ENCODE data around the gene PIK3R1. TPM values are rescaled to one million over a fixed set of nuclear protein-coding genes. Genes with fewer than 3 reads are reported as not detected.
A peak's percentile ranks its signal among the peaks of the same experiment; 100 is the strongest.

PIK3R1 gene
- total RNA-seq, 2 donors from 2014 or later = 81.8 to 91.5 TPM

DNA sequence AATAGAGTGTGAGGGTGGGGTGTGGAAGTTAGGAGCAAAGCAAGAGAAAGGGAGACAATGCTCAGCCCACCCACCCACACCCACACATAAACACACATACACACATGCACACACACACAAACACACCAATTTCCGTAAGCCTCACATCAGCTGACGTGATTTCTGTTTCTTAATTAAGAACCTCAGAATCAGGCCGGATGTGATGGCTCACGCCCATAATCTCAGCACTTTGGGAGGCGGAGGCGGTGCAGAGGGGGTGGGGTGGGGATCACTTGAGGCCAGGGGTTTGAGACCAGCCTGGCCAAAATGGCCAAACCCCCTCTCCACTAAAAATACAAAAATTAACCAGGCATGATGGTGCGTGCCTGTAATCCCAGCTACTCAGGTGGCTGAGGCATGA, 26.4 kb upstream of the PIK3R1 start:
- no peak for ATAC-seq (ENCODE audit: insufficient number of reproducible peaks, low FRiP score, low read depth)
- no peak for DNase-seq (ENCODE audit: low spot score)

DNA sequence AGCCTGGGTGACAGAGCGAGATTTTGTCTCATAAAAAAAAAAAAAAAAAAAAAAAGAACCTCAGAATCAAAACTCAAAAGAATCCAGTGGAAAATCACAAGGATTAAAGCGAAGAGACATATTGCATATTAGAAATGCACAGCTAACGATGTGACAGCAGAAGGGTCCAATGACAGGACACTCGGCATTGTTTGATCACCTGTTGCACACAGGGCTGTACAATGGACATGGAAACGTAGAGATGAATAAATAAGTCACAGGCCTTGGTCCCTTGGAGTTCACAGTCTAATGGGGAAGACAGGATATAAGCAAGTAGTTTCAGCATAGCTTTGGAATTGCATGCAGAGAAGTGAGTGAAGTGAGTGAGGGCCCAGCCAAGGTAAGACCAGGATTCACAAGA, 25.9 kb upstream of the PIK3R1 start:
- H3K27ac ChIP-seq = no peak overlapping the region
- H3K36me3 ChIP-seq = no peaks in the 10 kb centered on the region
- ATAC-seq (ENCODE audit: insufficient number of reproducible peaks, low FRiP score, low read depth) = no peak
- no peak for DNase-seq (ENCODE audit: low spot score)
- H3K9me3 ChIP-seq = no peaks in the 10 kb centered on the region
- peaks cover 26 to 36% of the 10 kb centered on the region in 2 donors for H3K4me1 ChIP-seq (ENCODE audit: control insufficient read depth in 1 of 2, low read depth in 2 of 2)
- no peaks in the 10 kb centered on the region for H3K27me3 ChIP-seq (replicated peaks; ENCODE audit: insufficient read depth)
- TF ChIP-seq, protein P1, sequence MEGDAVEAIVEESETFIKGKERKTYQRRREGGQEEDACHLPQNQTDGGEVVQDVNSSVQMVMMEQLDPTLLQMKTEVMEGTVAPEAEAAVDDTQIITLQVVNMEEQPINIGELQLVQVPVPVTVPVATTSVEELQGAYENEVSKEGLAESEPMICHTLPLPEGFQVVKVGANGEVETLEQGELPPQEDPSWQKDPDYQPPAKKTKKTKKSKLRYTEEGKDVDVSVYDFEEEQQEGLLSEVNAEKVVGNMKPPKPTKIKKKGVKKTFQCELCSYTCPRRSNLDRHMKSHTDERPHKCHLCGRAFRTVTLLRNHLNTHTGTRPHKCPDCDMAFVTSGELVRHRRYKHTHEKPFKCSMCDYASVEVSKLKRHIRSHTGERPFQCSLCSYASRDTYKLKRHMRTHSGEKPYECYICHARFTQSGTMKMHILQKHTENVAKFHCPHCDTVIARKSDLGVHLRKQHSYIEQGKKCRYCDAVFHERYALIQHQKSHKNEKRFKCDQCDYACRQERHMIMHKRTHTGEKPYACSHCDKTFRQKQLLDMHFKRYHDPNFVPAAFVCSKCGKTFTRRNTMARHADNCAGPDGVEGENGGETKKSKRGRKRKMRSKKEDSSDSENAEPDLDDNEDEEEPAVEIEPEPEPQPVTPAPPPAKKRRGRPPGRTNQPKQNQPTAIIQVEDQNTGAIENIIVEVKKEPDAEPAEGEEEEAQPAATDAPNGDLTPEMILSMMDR (IDR thresholded peaks at IDR 0.05) = no peak
- H3K4me3 ChIP-seq = no peak overlapping the region

More for the DNA sequence above, 26.4 kb upstream of the PIK3R1 start:
- H3K27me3 ChIP-seq (replicated peaks; ENCODE audit: insufficient read depth) = no peaks in the 10 kb centered on the region
- H3K9me3 ChIP-seq = no peaks in the 10 kb centered on the region
- H3K36me3 ChIP-seq = no peaks in the 10 kb centered on the region
- H3K4me1 ChIP-seq (ENCODE audit: control insufficient read depth in 1 of 2, low read depth in 2 of 2) = peaks cover 22 to 31% of the 10 kb centered on the region in 2 donors
- TF ChIP-seq, protein P1 (IDR thresholded peaks at IDR 0.05) = no peak
- no peak overlapping the region for H3K4me3 ChIP-seq
- H3K27ac ChIP-seq = no peak overlapping the region

DNA sequence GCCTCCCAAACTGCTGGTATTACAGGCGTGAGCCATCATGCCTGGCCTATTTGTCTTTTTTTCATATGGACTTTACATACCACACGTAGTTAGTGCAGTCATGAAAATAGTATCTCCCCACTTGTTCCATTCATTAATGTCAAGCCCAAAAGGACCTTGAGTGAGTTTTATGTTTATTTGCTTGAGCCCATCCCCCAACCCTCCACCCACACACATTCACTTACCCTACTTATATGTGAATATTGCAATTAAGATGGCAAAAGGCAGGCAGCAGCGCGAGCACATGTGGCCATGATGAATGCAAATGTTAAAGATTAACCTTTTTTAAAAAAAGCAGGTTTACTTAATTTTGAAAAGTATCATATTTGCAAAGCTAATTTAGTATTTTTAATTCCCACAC, 24.9 kb upstream of the PIK3R1 start:
- ATAC-seq (ENCODE audit: insufficient number of reproducible peaks, low FRiP score, low read depth) = no peak
- Histone ChIP-seq H3K36me3 (no peaks in the 10 kb centered on the region), H3K4me3 (no peak overlapping the region), H3K9me3 (no peaks in the 10 kb centered on the region), H3K27me3 (replicated peaks; ENCODE audit: insufficient read depth) (no peaks in the 10 kb centered on the region), H3K4me1 (ENCODE audit: control insufficient read depth in 1 of 2, low read depth in 2 of 2) (peaks cover 27 to 38% of the 10 kb centered on the region in 2 donors), H3K27ac (no peak overlapping the region)
- TF ChIP-seq, protein P1 (IDR thresholded peaks at IDR 0.05) = no peak
- DNase-seq (ENCODE audit: low spot score) = no peak

DNA sequence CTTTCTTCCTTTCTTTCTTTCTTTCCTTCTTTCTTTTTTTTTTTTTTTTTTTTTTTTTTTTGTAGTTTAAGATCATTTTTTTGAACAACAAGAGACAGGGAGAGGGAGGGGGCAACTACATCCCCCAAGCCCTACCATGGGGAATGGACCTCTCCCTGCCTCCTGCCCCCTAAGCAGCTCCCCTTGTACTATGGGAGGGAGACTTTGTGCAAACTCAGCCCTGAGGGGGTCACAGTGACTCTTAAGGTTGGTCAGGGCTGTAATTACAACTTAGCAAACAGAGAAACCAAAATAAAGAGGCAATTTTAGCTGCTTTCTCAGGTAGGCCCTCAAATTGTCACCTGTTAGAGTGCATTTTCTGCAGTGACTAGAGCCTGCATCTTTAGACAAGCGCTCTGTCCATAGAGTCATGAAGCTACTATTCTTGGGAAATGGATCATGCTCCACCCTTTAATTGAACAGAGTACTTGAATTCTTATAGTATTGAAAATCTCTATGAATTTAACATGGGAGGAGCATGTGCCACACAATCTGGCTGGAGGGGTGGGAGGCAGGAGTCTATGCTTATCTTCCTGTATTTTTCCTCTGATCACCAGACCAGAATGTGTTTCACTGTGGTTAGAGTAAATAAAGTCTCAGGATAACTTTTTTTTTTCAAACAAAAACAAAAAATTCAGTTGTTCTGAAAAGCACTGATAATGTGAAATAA, 24.3 kb upstream of the PIK3R1 start:
- TF ChIP-seq, protein P1 (IDR thresholded peaks at IDR 0.05) = no peak
- Histone ChIP-seq H3K4me1 (ENCODE audit: control insufficient read depth in 1 of 2, low read depth in 2 of 2) (peaks cover 27 to 38% of the 10 kb centered on the region in 2 donors), H3K4me3 (no peak overlapping the region), H3K9me3 (no peaks in the 10 kb centered on the region), H3K27ac (peak overlapping the region; percentile 61 to 79), H3K36me3 (no peaks in the 10 kb centered on the region), H3K27me3 (replicated peaks; ENCODE audit: insufficient read depth) (no peaks in the 10 kb centered on the region)
- DNase-seq (ENCODE audit: low spot score) (no peak), ATAC-seq (ENCODE audit: insufficient number of reproducible peaks, low FRiP score, low read depth) (no peak)

DNA sequence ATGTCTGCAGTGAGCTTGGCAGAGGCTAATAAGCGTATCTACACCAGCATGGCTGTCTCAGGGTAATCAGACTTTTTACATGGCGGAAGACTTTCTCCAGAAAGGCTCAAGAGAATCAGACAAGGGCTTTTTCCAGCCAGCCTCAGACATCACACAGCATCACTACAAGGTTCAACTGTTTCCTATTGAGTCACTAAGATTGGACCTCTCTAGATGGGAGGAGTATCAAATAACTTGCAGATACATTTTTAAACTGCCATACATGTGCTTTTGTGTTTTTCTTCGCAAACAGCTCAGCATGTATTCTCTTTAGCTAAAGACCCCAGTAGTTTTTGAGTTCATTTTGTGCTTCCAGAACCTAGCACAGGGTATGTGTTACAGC, 22.9 kb upstream of the PIK3R1 start:
- Histone ChIP-seq H3K27me3 (replicated peaks; ENCODE audit: insufficient read depth) (no peaks in the 10 kb centered on the region), H3K4me3 (no peak overlapping the region), H3K36me3 (no peaks in the 10 kb centered on the region), H3K9me3 (no peaks in the 10 kb centered on the region), H3K4me1 (ENCODE audit: control insufficient read depth in 1 of 2, low read depth in 2 of 2) (peaks cover 27 to 38% of the 10 kb centered on the region in 2 donors), H3K27ac (peak overlapping the region; percentile 61 to 79)
- DNase-seq (ENCODE audit: low spot score) = no peak
- no peak for ATAC-seq (ENCODE audit: insufficient number of reproducible peaks, low FRiP score, low read depth)
- TF ChIP-seq, protein P1 (IDR thresholded peaks at IDR 0.05) = no peak

All from thoracic aorta (tissue), 2 donors.